GM12892 (cell line): ENCODE data around the gene RASGRP4.
A peak's percentile ranks its signal among the peaks of the same experiment; 100 is the strongest.

ENCODE experiments used
- DNase-seq: peaks from one replicate; pipeline ENCODE4 v3.0.0; 2011; ENCODE audit not compliant: insufficient read length
- FAIRE-seq: peaks from 2 replicates; lab custom pipeline; 2011; peaks lifted over from hg19 to GRCh38; lab: Jason Lieb, UNC
- POLR2A ChIP-seq: IDR thresholded peaks from 2 replicates; pipeline ENCODE4 v1.6.1; 2011; ENCODE audit warnings: low read depth, low read length, control low read depth
- POLR2AphosphoS5 ChIP-seq: IDR thresholded peaks from 2 replicates; pipeline ENCODE4 v1.6.1; 2011; ENCODE audit warnings: low read depth, low read length, control low read depth
- TAF1 ChIP-seq: IDR thresholded peaks from 2 replicates; pipeline ENCODE4 v1.6.1; 2011; ENCODE audit warnings: low read depth, mild to moderate bottlenecking, control low read depth, low read length, borderline replicate concordance

Gene RASGRP4

DNA sequence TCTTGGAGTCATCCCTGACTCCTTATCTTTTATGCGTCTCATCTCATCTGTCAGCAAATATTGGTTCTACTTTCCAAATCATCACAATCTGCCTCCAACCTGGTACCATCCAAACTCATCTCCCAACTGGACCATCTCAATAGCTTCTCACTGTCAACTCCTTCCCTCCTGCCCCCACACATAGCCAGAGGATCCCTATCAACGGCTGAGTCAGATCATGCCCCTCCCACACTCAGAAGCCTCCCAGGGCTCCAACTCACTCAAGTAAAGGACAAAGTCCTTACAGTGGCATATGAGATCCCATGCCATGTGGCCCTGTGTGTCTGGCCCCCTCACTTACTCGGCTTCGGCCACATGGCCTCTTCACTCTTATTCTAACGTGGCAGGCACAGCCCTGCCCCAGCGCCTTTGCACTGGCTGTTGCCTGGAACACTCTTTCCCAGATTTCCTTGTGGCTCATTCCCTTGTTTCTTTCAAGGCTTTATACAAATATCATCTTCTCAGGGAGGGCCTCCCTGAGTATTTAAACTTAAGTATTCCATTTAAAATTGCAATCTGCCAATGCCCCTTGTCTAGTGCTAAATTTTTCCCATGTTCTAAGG lies 33.2 kb downstream of the RASGRP4 start:
- DNase-seq: no peak
- TF ChIP-seq POLR2A (no peak), POLR2AphosphoS5 (no peak)
- FAIRE-seq: no peak

- TF ChIP-seq TAF1: no peak
- no peak for TF ChIP-seq POLR2AphosphoS5
- no peak for TF ChIP-seq POLR2A
- no peak for FAIRE-seq
- no peak for DNase-seq
Measured at GRCh38 chr19:38391911-38392464, 34.0 kb downstream of the RASGRP4 start.

GRCh38 chr19:38389957-38390924 lies 35.8 kb downstream of the RASGRP4 start:
- FAIRE-seq (no peak), DNase-seq (no peak)

GRCh38 chr19:38389101-38389925 lies 36.7 kb downstream of the RASGRP4 start:
- TF ChIP-seq POLR2AphosphoS5 (no peak), TAF1 (no peak), POLR2A (no peak)
- DNase-seq: no peak
- FAIRE-seq: no peak

More at GRCh38 chr19:38389957-38390924, 35.8 kb downstream of the RASGRP4 start:
- TF ChIP-seq TAF1: no peak
- no peak for TF ChIP-seq POLR2AphosphoS5
- no peak for TF ChIP-seq POLR2A

DNA sequence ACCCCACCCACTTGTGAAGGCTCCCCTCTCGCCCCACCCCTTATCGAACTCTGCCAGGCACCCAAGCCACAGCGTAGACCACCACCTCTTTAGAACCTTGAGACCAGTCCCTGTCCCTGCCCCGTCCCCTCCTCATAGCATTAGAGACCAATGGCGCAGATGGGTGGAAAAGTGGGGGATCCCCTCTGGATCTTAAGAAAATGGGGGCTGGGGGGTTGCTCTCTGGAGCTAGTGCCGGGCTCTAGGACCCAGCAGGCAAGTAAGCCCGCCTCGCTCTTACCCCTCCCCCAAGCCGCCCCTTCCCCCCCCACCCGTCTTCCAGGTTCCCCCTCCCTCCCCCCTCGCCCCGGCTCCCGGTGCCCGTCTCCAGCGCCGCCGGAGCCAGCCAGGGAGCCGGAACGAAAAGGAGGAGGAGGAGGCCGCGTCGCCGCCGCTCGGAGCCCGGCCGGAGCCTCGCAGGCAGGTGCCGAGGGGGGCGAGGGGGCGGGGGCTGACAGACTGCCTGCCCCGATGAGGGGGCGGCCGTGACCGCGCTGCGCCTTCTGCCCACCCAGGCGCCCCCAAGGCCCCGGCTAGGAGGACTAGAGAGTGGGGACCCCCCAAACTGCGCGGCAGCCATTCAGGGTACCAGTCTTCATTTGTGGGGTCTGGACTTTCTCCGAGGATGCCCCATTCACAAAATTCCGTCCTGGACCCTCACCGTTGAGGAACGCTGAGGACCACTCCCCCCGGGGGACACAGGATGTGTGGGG lies 37.5 kb downstream of the RASGRP4 start, which contains the start of gene SPRED3:
Gene SPRED3, plus strand, starts transcription at position 349 of the 752 bp plus-strand sequence. CDS start 1,606 bp downstream, outside the sequence.
- DNase-seq: no peak
- FAIRE-seq: no peak
- TF ChIP-seq TAF1 (no peak), POLR2AphosphoS5 (no peak), POLR2A (no peak)

GRCh38 chr19:38387550-38388348 lies 38.3 kb downstream of the RASGRP4 start, which contains the start of gene GGN:
Gene GGN (minus strand): TSS chr19:38388034. CDS start chr19:38387261, 773 bp downstream.
- peak; percentile 81 for FAIRE-seq
- DNase-seq: peak; percentile 83
- TF ChIP-seq TAF1 (no peak), POLR2AphosphoS5 (no peak), POLR2A (no peak)

DNA sequence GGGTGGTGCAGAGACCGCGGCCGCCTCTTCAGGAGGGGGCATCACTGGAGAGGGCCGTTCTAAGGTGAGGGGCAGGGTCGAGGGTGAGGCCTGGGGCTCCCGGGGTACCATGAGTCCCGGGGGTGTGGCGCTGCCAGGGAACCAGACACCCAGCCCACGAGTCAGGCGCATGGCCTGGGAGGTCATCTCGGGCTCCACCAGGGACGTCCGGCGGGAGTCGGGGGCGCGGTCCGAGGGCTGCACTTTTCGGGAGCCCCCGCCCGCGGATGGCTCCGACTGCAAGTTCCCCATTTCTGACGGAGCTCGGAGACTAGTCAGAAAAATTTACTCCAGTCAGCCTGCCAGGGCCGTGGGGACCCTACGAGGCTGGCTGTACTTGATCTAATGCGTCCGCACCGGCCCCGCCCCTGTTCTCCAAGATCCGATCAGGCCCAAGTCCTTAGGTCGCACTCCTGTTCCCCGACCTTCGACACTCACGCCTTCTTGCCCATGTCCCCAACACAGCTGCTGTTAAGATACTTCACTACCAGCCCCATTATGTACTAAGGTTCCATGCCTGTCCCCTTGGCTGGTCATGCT lies 39.0 kb downstream of the RASGRP4 start:
- FAIRE-seq: peak; percentile 53
- no peak for DNase-seq
- TF ChIP-seq TAF1: no peak
- no peak for TF ChIP-seq POLR2A
- TF ChIP-seq POLR2AphosphoS5: no peak

DNA sequence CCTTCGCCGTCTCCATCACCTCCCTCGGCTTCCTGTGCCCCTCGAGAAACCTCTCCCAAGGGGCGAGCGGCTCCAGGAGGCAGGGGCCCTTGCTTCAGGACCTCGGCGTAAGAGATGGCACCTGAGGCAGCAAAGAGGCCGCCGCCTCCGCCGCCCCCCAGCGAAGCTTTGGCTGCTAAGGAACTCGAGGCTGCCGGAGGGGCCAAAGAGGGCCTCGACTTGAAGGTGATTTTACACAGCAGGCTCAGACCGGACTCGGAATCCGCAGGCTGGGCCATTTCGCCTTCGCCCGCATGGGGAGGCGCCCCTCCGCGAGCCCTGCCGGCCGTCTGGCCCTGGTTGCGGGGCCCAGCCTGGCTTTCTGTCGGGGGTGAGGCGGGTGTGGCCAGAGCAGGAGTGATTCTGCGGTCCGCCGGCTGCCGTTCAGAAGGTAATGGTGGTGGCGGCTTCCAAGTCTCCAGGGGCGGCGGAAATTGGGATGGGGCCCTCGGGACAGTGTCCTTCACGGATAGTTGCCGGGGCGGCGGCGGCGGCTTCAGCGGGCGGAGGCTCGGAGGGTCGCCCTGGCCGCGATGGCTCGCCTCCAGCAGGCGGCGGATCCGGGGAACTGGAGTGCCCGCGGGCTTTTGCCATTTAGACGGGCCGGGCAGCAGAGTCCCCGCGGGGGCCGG lies 39.6 kb downstream of the RASGRP4 start:
- no peak for FAIRE-seq
- no peak for TF ChIP-seq POLR2A
- no peak for TF ChIP-seq TAF1
- TF ChIP-seq POLR2AphosphoS5: 0 out of 2 replicates have a peak, but pooled peaks have one; percentile 23
- no peak for DNase-seq

GRCh38 chr19:38385804-38386257 lies 40.2 kb downstream of the RASGRP4 start:
- no peak for TF ChIP-seq POLR2AphosphoS5
- no peak for TF ChIP-seq POLR2A
- no peak for TF ChIP-seq TAF1
- DNase-seq (no peak), FAIRE-seq (no peak)
